Right lobe of liver (tissue), 6 donors: ENCODE measurements around the gene ITPA. TPM values are rescaled to one million over a fixed set of nuclear protein-coding genes. Genes with fewer than 3 reads are reported as not detected.

Source experiments
- ATAC-seq, 4 donors: fragments of 200-7000 bp; cut with Tn5 transposase; one replicate each; pipeline ENCODE4 v1.9.1; 2020; ENCODE audit warnings: mild to moderate bottlenecking in 4 of 4, moderate library complexity in 4 of 4
- DNase-seq, 3 donors: peaks; one replicate each; pipeline ENCODE4 v3.0.0-alpha.2; 2020
- H3K27ac ChIP-seq, 3 donors: fragments of 200-600 bp; one replicate each; pipeline ENCODE4 v1.8.0; 2022
- H3K27me3 ChIP-seq, 2 donors: fragments of 200-600 bp; one replicate each; pipeline ENCODE4 v1.8.0; 2022
- H3K36me3 ChIP-seq, 4 donors: fragments of 200-600 bp; sonication (generic) in 1 of 4; one replicate each; pipeline versions ENCODE4 v1.5.1 to v1.8.0; 2017 to 2022; ENCODE audit warnings: control low read depth in 1 of 4
- H3K4me1 ChIP-seq, 4 donors: fragments of 200-600 bp; sonication (generic) in 1 of 4; one replicate each; pipeline versions ENCODE4 v1.5.1 to v1.8.0; 2017 to 2022; ENCODE audit warnings: control low read depth in 1 of 4
- H3K4me3 ChIP-seq, 3 donors: fragments of 200-600 bp; one replicate each; pipeline ENCODE4 v1.8.0; 2022
- H3K9me3 ChIP-seq, 4 donors: fragments of 200-600 bp; sonication (generic) in 1 of 4; one replicate each; pipeline versions ENCODE4 v1.5.1 to v1.8.0; 2017 to 2022; ENCODE audit warnings: control low read depth in 1 of 4
- POLR2A ChIP-seq: fragments of 450-650 bp; IDR thresholded peaks from one replicate; pipeline ENCODE4 v1.6.1; 2017; ENCODE audit warnings: antibody characterized with exemption, mild to moderate bottlenecking
- WGBS: methylation state at CpG from one replicate; pipeline ENCODE4 v1.1.6; 2018; ENCODE audit warnings: low coverage, low lambda C conversion rate; ENCODE audit not compliant: insufficient coverage; ENCODE audit errors: missing lambda C conversion rate; 5-methylcytosine and 5-hydroxymethylcytosine counted together
- intact Hi-C, 2 donors: fragments of 100-400 bp; cut with DNase I; formaldehyde crosslinking; loops; one replicate each; pipeline versions ENCODE4 v1.11.2 to v1.14.1; 2022
- total RNA-seq, 6 experiments: library from RNA; depleted of rRNA in 2 of 6; stranded (reverse); fragments of >200 nt in 2 of 6; fragmentation: NEBNext Ultra II Directional in 3 of 6; extraction: Animal tissue kit (Norgen Biotek cat#: 25700) in 3 of 6; gene quantifications; one replicate each; pipeline versions ENCODE4 v1.1.0 to v1.2.4, GENCODE V29; 2016 to 2023
- TF ChIP-seq, protein P1 (sequence below), 4 donors: fragments of 200-600 bp in 3 of 4; fragments of 450-650 bp in 1 of 4; IDR thresholded peaks; one replicate each; pipeline versions ENCODE4 v1.5.1 to v1.8.0; 2016 to 2022; ENCODE audit warnings: antibody characterized with exemption in 4 of 4, mild to moderate bottlenecking in 2 of 4
- donor health status: DM: no; HTN: yes; CAD: no.
- donor health status: DM: no; HTN: no; CAD: no.
- donor health status: DM: no; HTN: no; CAD: no.
- donor health status: DM: no; HTN: yes; CAD: no.
- donor health status: DM: no; HTN: yes; CAD: no.

The ITPA gene
- total RNA-seq, 6 experiments from 2014 or later: 17.5 to 38.8 (median 26.7) TPM

DNA sequence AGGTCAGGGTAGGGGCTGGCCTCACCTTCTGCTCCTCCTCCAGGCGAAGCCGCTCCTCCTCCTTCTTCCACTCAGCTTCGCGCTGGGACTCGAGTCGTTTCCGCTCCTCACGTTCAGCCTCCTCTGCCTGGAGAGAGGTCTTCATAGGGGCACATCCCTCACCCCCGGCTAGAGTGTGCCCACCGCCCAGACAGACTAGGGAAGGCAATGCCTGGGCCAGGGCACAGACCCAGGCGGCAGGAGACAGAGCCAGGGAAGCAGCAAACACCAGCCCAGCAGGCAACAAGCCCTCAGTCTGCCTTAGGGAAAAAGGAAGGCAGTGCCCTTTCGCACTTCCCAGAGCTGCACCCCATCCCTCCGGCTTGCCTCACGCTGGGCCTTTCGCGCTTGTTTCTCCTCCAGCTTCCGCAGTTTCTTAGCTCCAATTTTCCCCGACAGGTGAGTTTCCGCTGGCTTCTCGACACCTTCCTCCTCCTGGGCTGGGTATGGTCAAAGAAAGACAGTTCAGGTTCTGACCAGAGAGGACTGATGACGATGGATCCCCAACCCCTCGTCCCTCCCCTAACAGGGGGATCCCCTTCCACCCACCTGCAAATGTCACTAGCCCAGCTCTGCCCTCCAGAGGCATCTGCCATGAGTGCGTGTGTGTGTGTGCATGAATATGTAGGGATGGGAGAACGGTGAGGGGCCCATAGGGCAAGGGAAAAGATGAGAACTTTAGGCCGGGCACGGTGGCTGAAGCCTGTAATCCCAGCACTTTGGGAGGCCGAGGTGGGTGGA, 9.1 kb upstream of the ITPA start:
- TF ChIP-seq POLR2A: no peak
- TF ChIP-seq, protein P1, sequence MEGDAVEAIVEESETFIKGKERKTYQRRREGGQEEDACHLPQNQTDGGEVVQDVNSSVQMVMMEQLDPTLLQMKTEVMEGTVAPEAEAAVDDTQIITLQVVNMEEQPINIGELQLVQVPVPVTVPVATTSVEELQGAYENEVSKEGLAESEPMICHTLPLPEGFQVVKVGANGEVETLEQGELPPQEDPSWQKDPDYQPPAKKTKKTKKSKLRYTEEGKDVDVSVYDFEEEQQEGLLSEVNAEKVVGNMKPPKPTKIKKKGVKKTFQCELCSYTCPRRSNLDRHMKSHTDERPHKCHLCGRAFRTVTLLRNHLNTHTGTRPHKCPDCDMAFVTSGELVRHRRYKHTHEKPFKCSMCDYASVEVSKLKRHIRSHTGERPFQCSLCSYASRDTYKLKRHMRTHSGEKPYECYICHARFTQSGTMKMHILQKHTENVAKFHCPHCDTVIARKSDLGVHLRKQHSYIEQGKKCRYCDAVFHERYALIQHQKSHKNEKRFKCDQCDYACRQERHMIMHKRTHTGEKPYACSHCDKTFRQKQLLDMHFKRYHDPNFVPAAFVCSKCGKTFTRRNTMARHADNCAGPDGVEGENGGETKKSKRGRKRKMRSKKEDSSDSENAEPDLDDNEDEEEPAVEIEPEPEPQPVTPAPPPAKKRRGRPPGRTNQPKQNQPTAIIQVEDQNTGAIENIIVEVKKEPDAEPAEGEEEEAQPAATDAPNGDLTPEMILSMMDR (IDR thresholded peaks at IDR 0.05): no peak
- H3K27me3 ChIP-seq: no peaks in the 10 kb centered on the region
- no peaks in the 10 kb centered on the region for H3K9me3 ChIP-seq
- WGBS: 92% methylated on average over 22 of the region's 27 CpGs
- intact Hi-C loops: no loop called here
- H3K27ac ChIP-seq: no peak overlapping the region
- peaks cover 0 to 5% (median 0%) of the 10 kb centered on the region in 4 donors for H3K4me1 ChIP-seq
- peaks cover 0 to 35% (median 19%) of the 10 kb centered on the region in 4 donors for H3K36me3 ChIP-seq
- ATAC-seq: no peak
- no peak for DNase-seq
- H3K4me3 ChIP-seq: no peak overlapping the region

DNA sequence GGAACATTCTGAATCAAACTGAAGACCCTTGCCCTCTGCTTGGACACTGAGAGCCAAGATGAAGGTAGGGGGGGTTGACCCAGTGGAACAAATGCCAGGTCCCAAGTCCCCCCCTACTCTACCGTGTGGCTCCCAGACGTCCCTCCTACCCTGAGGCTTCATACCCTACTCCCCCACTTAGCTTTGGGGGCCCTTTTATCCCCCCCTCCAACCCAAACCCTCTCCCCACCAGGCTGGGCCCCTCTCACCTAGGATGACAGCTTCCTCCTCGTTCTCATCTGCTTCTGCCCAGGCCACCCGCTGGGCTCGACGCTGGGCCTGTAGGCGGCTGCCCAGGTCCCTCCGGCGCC, 6.4 kb upstream of the ITPA start:
- Histone ChIP-seq H3K4me3 (peak overlapping the region; percentile 87 to 98 (median 97)), H3K4me1 (peaks cover 0 to 5% (median 0%) of the 10 kb centered on the region in 4 donors), H3K27me3 (no peaks in the 10 kb centered on the region), H3K9me3 (no peaks in the 10 kb centered on the region), H3K36me3 (peaks cover 0 to 14% (median 9%) of the 10 kb centered on the region in 4 donors), H3K27ac (peak overlapping the region in 2 of 3 donors; percentile 78 to 80)
- WGBS: 53% methylated on average over 7 of the region's 9 CpGs
- TF ChIP-seq POLR2A: no peak
- TF ChIP-seq, protein P1 (IDR thresholded peaks at IDR 0.05): no peak
- DNase-seq (no peak), ATAC-seq (no peak)
- intact Hi-C loops: no loop called here

DNA sequence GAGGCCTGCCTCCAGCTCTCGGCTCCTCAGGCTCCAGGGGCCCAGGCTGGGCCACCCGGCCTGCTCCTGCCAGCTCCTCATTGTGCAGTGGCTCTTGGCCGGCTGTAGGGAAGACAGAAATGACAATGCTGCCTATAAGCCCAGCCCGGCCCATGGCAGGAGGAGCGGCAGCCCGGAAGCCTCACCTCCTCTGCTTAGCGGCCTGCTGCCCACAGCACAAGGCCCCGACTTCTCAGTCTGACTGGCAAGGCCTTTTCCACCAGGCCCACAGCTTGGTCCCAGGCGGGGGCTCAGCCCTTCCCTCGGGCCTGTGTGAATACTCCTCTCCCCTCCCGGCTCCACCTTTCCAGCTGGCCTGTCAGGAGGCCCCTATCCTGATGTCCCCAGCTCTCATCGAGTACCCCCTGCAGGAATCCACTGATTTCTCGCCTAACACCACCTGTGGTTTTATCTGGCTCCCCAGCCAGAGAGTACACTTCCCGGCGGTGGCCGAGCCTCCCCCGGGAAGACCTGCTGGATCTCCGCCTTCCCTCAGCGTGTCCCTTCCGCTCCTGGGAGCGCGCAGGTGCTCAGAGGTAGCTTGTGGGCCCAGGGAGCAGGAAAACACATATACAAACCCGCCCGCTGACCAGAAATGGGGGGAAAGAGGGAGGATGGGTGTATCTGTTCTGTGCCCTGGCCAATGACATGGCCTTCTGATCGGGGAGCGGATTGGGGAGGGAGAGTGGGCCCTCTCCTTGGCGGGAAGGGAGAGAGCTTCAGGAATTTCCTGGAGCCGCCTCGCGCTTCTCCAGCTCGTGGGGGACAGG, 5.8 kb upstream of the ITPA start:
- H3K36me3 ChIP-seq: peaks cover 0 to 14% (median 9%) of the 10 kb centered on the region in 4 donors
- peaks cover 0 to 5% (median 0%) of the 10 kb centered on the region in 4 donors for H3K4me1 ChIP-seq
- intact Hi-C loops: no loop called here
- H3K9me3 ChIP-seq: no peaks in the 10 kb centered on the region
- peak; percentile 39 to 47 (median 43) for ATAC-seq
- no peak for TF ChIP-seq POLR2A
- TF ChIP-seq, protein P1 (IDR thresholded peaks at IDR 0.05): no peak
- H3K4me3 ChIP-seq: peak overlapping the region; percentile 87 to 98 (median 97)
- peak in 2 of 3 donors; percentile 45 to 62 for DNase-seq
- 8% methylated on average over 18 of the region's 31 CpGs for WGBS
- peak overlapping the region; percentile 74 to 80 (median 78) for H3K27ac ChIP-seq
- no peaks in the 10 kb centered on the region for H3K27me3 ChIP-seq

DNA sequence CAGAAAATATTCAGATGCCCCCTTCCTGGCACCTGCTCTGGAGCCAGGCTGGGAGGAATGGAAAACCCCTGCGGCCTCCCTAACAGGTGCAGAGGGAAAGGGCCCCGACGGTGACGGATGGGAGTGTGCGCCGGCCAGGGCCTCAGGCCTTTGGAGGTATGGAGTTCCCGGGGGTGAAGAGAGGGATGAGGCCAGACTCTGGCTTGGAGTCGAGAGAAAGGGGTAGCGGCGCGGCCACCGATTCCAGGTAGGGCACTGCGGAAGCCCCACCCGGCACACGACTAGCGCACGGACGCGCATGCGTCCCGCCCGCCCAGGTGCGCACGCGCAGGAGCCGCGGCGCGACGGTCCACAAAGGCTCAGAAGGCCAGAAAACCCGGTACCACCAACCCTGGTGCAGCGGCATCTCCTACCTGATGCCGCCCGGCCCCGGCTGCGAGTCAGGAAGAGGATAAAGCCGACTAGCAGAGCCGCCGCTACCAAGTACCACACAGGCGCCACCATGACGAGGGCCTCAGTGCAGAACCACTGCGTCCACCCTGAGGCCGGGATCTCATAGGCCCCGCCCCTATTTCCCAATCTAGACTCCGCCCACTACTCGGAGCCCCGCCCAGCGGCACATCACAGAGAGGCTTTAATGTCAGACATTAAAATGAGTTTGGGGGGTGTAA, 5.0 kb upstream of the ITPA start, which contains the start of gene DDRGK1:
Gene DDRGK1 (minus strand): TSS at position 559 of the 671 bp plus-strand sequence. CDS start 55 bp downstream, at position 504.
- TF ChIP-seq, protein P1 (IDR thresholded peaks at IDR 0.05): no peak
- peak; percentile 70 for TF ChIP-seq POLR2A
- Histone ChIP-seq H3K9me3 (no peaks in the 10 kb centered on the region), H3K27me3 (no peaks in the 10 kb centered on the region), H3K27ac (peak within 1 kb of the TSS; percentile 74 to 80 (median 78)), H3K4me3 (peak within 1 kb of the TSS; percentile 87 to 98 (median 97)), H3K36me3 (peaks cover 0 to 10% (median 8%) of the 10 kb centered on the region in 4 donors), H3K4me1 (peaks cover 0 to 5% (median 0%) of the 10 kb centered on the region in 4 donors)
- peak; percentile 84 to 91 (median 88) for DNase-seq
- peak; percentile 91 to 95 (median 93) for ATAC-seq
- 1% methylated on average over 19 of the region's 48 CpGs for WGBS
- intact Hi-C loops: no loop called here
